ENCODE measurements around the gene GNAQ. TPM values are rescaled to one million over a fixed set of nuclear protein-coding genes. Genes with fewer than 3 reads are reported as not detected.

Gene GNAQ
- polyA plus RNA-seq, 1 of the 3 experiments (the other 2 are of a cell fraction), result 20.9 TPM

GRCh38 chr9:77983320-77983662 lies 48.3 kb downstream of the GNAQ start (continued):
- no peak for TF ChIP-seq RAD21 (IDR thresholded peaks at IDR 0.05; ENCODE audit: low read length)
- no peak for TF ChIP-seq CTCF (IDR thresholded peaks at IDR 0.05)

GRCh38 chr9:77982581-77983319 lies 48.9 kb downstream of the GNAQ start:
- peaks cover 0 to 5% of the 10 kb centered on the region in 2 experiments for H3K36me3 ChIP-seq (replicated peaks in 1 of 2; ENCODE audit: control insufficient read depth in 1 of 2, insufficient read depth in 2 of 2, low read length in 1 of 2)
- H3K9ac ChIP-seq, result no peak overlapping the region
- peaks cover 14 to 35% of the 10 kb centered on the region in 2 experiments; a peak in 3 of 4 replicates for H3K4me1 ChIP-seq (ENCODE audit: control insufficient read depth in 1 of 2, insufficient read depth in 2 of 2, low read depth in 1 of 2, low read length in 1 of 2)
- POLR2A ChIA-PET, result no interaction called here
- H3K9me2 ChIP-seq, result no peaks in the 10 kb centered on the region
- no peak overlapping the region for H3K4me3 ChIP-seq (ENCODE audit: low read depth in 2 of 2, low read length in 1 of 2)
- H3K27me3 ChIP-seq (ENCODE audit: insufficient read depth), result no peaks in the 10 kb centered on the region
- peaks cover 16% of the 10 kb centered on the region for H3F3A ChIP-seq (replicated peaks; ENCODE audit: insufficient read depth)
- no peak overlapping the region for H3K4me2 ChIP-seq
- H4K20me1 ChIP-seq (ENCODE audit: insufficient read depth), result peaks cover 45% of the 10 kb centered on the region
- H3K27ac ChIP-seq (ENCODE audit: low read depth in 2 of 2, low read length in 1 of 2), result no peak overlapping the region
- H3K79me2 ChIP-seq (ENCODE audit: insufficient read depth), result peaks cover 97% of the 10 kb centered on the region
- DNase-seq, result no peak
- CTCF ChIA-PET, result no interaction called here
- no peak overlapping the region for H2AFZ ChIP-seq (ENCODE audit: low read depth)
- TF ChIP-seq GABPA (IDR thresholded peaks at IDR 0.05; ENCODE audit: low read depth), result no peak
- no peak for TF ChIP-seq EZH2phosphoT487 (IDR thresholded peaks at IDR 0.05; ENCODE audit: borderline replicate concordance, low read depth)
- no peak for TF ChIP-seq POLR2AphosphoS5 (IDR thresholded peaks at IDR 0.05; ENCODE audit: low read depth, low read length)
- TF ChIP-seq FOXM1 (IDR thresholded peaks at IDR 0.05; ENCODE audit: low read depth), result no peak
- no peak for TF ChIP-seq FOSL2 (IDR thresholded peaks at IDR 0.05; ENCODE audit: borderline replicate concordance, low read depth)
- TF ChIP-seq SMC3 (IDR thresholded peaks at IDR 0.05; ENCODE audit: low read depth, low read length), result no peak
- TF ChIP-seq RCOR1 (IDR thresholded peaks at IDR 0.05; ENCODE audit: low read length), result no peak
- TF ChIP-seq RFX5 (IDR thresholded peaks at IDR 0.05; ENCODE audit: low read length), result no peak
- no peak for TF ChIP-seq SIN3A (IDR thresholded peaks at IDR 0.05; ENCODE audit: borderline replicate concordance, low read depth, low read length)
- TF ChIP-seq REST (IDR thresholded peaks at IDR 0.05; ENCODE audit: low read depth, low read length), result no peak
- TF ChIP-seq MEF2A (IDR thresholded peaks at IDR 0.05; ENCODE audit: borderline replicate concordance, low read depth), result no peak
- no peak for TF ChIP-seq ZBTB33 (IDR thresholded peaks at IDR 0.05; ENCODE audit: borderline replicate concordance, low read depth)
- no peak for TF ChIP-seq USF2 (IDR thresholded peaks at IDR 0.05; ENCODE audit: borderline replicate concordance, low read depth, low read length)
- no peak for TF ChIP-seq GATA2 (CRISPR knock-in tag; IDR thresholded peaks at IDR 0.05)
- no peak for TF ChIP-seq NRF1 (IDR thresholded peaks at IDR 0.05; ENCODE audit: low read depth, low read length)
- TF ChIP-seq CTCF (IDR thresholded peaks at IDR 0.05), result no peak
- TF ChIP-seq TCF12 (IDR thresholded peaks at IDR 0.05), result no peak
- TF ChIP-seq RXRA (IDR thresholded peaks at IDR 0.05; ENCODE audit: borderline replicate concordance, low read depth), result no peak
- 95% methylated on average over 7 of the region's 7 CpGs for WGBS (ENCODE audit: low lambda C conversion rate)
- H3K9me3 ChIP-seq, result no peaks in the 10 kb centered on the region

All from SK-N-SH (cell line).